Gastrocnemius medialis (tissue), 4 donors: Measurements from ENCODE around the gene MAPRE2. TPM values are rescaled to one million over a fixed set of nuclear protein-coding genes. Genes with fewer than 3 reads are reported as not detected.

Experiments used
- ATAC-seq, 2 donors: fragments of 150-250 bp; one replicate each; pipeline ENCODE4 v1.9.1; 2016
- DNase-seq, 2 donors: peaks; one replicate each; pipeline ENCODE4 v3.0.0-alpha.2; 2019
- H3K27ac ChIP-seq, 4 donors: fragments of 200-600 bp; sonication (generic); 1 replicate in 1 of 4; 2 replicates in 3 of 4; pipeline ENCODE4 v1.5.1; 2016 to 2018; ENCODE audit warnings: mild to moderate bottlenecking in 2 of 4, moderate library complexity in 1 of 4
- H3K27me3 ChIP-seq, 3 donors: fragments of 200-600 bp; sonication (generic) in 2 of 3; 1 replicate in 1 of 3; 2 replicates in 2 of 3; pipeline versions ENCODE4 v1.5.1 to v1.6.0; 2016 to 2019; ENCODE audit warnings: mild to moderate bottlenecking in 1 of 3, moderate library complexity in 1 of 3
- H3K36me3 ChIP-seq, 2 donors: fragments of 200-600 bp; sonication (generic) in 1 of 2; one replicate each; pipeline ENCODE4 v1.5.1; 2017 to 2018
- H3K4me1 ChIP-seq, 2 donors: fragments of 200-600 bp; sonication (generic) in 1 of 2; one replicate each; pipeline ENCODE4 v1.5.1; 2016 to 2017; ENCODE audit warnings: mild to moderate bottlenecking in 2 of 2
- H3K4me3 ChIP-seq, 4 donors: fragments of 200-600 bp; sonication (generic) in 3 of 4; 1 replicate in 1 of 4; 2 replicates in 3 of 4; pipeline ENCODE4 v1.5.1; 2016 to 2019; ENCODE audit warnings: mild to moderate bottlenecking in 2 of 4
- H3K9me3 ChIP-seq, 3 donors: fragments of 200-600 bp; sonication (generic) in 2 of 3; 1 replicate in 1 of 3; 2 replicates in 2 of 3; pipeline ENCODE4 v1.5.1; 2016 to 2019
- CTCF ChIP-seq, 5 experiments: fragments of 450-650 bp in 3 of 5; fragments of 200-600 bp in 2 of 5; sonication (generic) in 2 of 5; IDR thresholded peaks in 4 of 5; conservative IDR thresholded peaks in 1 of 5; 1 replicate in 4 of 5; 2 replicates in 1 of 5; pipeline ENCODE4 v1.5.1; 2016 to 2019; ENCODE audit warnings: antibody characterized with exemption in 5 of 5, mild to moderate bottlenecking in 3 of 5, moderate library complexity in 3 of 5
- POLR2A ChIP-seq, 2 donors: fragments of 450-650 bp; IDR thresholded peaks; one replicate each; pipeline ENCODE4 v1.6.1; 2017; ENCODE audit warnings: antibody characterized with exemption in 2 of 2, mild to moderate bottlenecking in 2 of 2, moderate library complexity in 2 of 2
- in situ Hi-C, 4 donors: fragments of 200-750 bp; cut with MboI; loops; one replicate each; pipeline versions ENCODE4 v1.15.0 to v1.8.0; 2017; ENCODE audit warnings: low sequenced_read_pairs in 4 of 4
- intact Hi-C: fragments of 100-400 bp; cut with DNase I; formaldehyde crosslinking; loops from one replicate; pipeline ENCODE4 v1.15.1; 2023; ENCODE audit warnings: low total_unique reads
- total RNA-seq, 4 donors: library from RNA; depleted of rRNA; stranded (reverse); fragments of >200 nt; gene quantifications; one replicate each; pipeline versions ENCODE4 v1.1.0 to v1.2.3, GENCODE V29; 2016

The MAPRE2 gene
- total RNA-seq, 4 donors from 2014 or later: 21.3 to 46.2 (median 34.4) TPM

GRCh38 chr18:35061804-35062203 is 20.6 kb downstream of the MAPRE2 start:
- intact Hi-C loops: no loop called here
- in situ Hi-C loops: no loop called here
- peaks cover 39 to 53% of the 10 kb centered on the region in 2 donors for H3K4me1 ChIP-seq

GRCh38 chr18:35062408-35062807 is 21.2 kb downstream of the MAPRE2 start:
- Histone ChIP-seq H3K9me3 (no peaks in the 10 kb centered on the region), H3K36me3 (no peaks in the 10 kb centered on the region), H3K27ac (peak overlapping the region; percentile 16 to 90 (median 83)), H3K4me1 (peaks cover 39 to 52% of the 10 kb centered on the region in 2 donors), H3K27me3 (no peaks in the 10 kb centered on the region), H3K4me3 (no peak overlapping the region)
- ATAC-seq (no peak), DNase-seq (no peak)
- TF ChIP-seq POLR2A (IDR thresholded peaks at IDR 0.05) (no peak), CTCF (IDR thresholded peaks at IDR 0.05 in 4 of 5, conservative IDR thresholded peaks at IDR 0.05 in 1 of 5) (no peak)
- in situ Hi-C loops: no loop called here
- intact Hi-C loops: no loop called here

More at GRCh38 chr18:35061804-35062203, 20.6 kb downstream of the MAPRE2 start:
- Histone ChIP-seq H3K9me3 (no peaks in the 10 kb centered on the region), H3K27me3 (no peaks in the 10 kb centered on the region), H3K27ac (peak overlapping the region; percentile 16 to 90 (median 83)), H3K36me3 (no peaks in the 10 kb centered on the region), H3K4me3 (no peak overlapping the region)
- DNase-seq (no peak), ATAC-seq (no peak)
- no peak for TF ChIP-seq CTCF (IDR thresholded peaks at IDR 0.05 in 4 of 5, conservative IDR thresholded peaks at IDR 0.05 in 1 of 5)
- TF ChIP-seq POLR2A (IDR thresholded peaks at IDR 0.05): no peak

- Histone ChIP-seq H3K27ac (peak overlapping the region in 2 of 4 donors; percentile 34 to 90), H3K9me3 (no peaks in the 10 kb centered on the region), H3K4me1 (peaks cover 35 to 38% of the 10 kb centered on the region in 2 donors), H3K4me3 (no peak overlapping the region), H3K27me3 (no peaks in the 10 kb centered on the region), H3K36me3 (no peaks in the 10 kb centered on the region)
- no peak for DNase-seq
- intact Hi-C loops: no loop called here
- ATAC-seq: no peak
- in situ Hi-C loops: no loop called here
- TF ChIP-seq CTCF (IDR thresholded peaks at IDR 0.05 in 4 of 5, conservative IDR thresholded peaks at IDR 0.05 in 1 of 5): no peak
- TF ChIP-seq POLR2A (IDR thresholded peaks at IDR 0.05): no peak
Measured at GRCh38 chr18:35063875-35064690, 22.9 kb downstream of the MAPRE2 start.

GRCh38 chr18:35067454-35067853 is 26.2 kb downstream of the MAPRE2 start:
- Histone ChIP-seq H3K4me1 (peaks cover 19 to 26% of the 10 kb centered on the region in 2 donors), H3K27ac (peak overlapping the region in 3 of 4 donors; percentile 52 to 90 (median 56)), H3K9me3 (no peaks in the 10 kb centered on the region), H3K36me3 (peaks cover 0 to 13% of the 10 kb centered on the region in 2 donors), H3K27me3 (no peaks in the 10 kb centered on the region), H3K4me3 (no peak overlapping the region)
- DNase-seq (no peak), ATAC-seq (no peak)
- in situ Hi-C loops: no loop called here
- intact Hi-C loops: no loop called here
- TF ChIP-seq CTCF (IDR thresholded peaks at IDR 0.05 in 4 of 5, conservative IDR thresholded peaks at IDR 0.05 in 1 of 5) (no peak), POLR2A (IDR thresholded peaks at IDR 0.05) (no peak)
